HG03565 (cell line): Measurements from ENCODE around the gene AQP5.

Experiments used
- ATAC-seq: cut with Tn5 transposase; IDR thresholded peaks from one replicate; pipeline ENCODE4 v1.9.1; 2021; ENCODE audit warnings: mild to moderate bottlenecking, moderate library complexity; ENCODE audit not compliant: unreplicated experiment

The AQP5 gene

DNA sequence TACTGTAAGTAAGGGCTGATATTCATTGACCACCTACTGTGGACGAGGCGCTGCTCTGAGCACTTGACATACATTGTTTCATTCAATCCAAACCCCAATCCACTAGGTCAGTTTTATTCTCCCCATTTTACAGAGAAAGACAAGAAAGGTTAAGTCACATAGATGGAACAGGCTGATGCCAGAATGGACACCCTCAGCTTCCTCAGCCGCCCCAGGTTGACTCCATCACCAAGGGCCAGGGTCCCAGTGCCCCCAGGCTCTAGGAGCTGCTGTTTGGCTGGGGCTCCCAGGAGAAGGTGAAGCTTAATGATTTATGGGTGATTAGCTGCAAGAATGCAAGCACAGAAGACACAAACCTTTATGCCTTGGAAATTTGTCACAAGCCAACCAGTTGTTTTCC lies 11.8 kb upstream of the AQP5 start:
- no peak for ATAC-seq

DNA sequence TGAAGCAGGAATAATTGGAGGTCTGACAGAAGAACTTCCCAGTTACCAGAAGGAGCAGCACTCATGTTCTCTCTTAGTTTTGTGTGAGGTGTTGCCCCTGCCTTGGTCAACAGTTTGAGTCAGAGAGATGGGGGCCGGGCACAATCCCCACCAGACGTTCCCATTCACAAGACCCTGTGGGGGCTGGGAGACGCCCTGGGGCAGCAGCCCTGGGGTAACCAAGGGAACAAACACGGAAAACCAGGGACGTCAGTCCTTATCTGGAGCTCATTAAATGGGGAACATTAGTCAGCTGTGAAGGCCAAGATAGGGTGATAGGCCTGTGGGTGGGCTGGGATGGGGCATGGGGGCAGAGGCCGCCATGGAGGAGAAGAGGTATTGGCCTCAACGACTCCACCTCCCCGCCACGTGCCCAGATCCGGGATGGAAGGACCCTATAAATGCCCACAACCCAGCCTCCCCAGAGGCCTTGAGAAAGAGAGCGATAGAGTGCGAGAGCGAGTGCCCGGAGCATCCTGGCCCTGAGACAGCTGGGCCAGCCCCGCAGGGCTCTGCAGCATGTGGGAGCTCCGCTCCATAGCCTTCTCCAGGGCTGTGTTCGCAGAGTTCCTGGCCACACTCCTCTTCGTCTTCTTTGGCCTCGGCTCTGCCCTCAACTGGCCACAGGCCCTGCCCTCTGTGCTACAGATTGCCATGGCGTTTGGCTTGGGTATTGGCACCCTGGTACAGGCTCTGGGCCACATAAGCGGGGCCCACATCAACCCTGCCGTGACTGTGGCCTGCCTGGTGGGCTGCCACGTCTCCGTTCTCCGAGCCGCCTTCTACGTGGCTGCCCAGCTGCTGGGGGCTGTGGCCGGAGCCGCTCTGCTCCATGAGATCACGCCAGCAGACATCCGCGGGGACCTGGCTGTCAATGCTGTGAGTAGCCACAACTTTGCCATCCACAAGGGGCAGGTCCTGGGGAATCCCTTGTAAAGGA lies 11.1 kb upstream of the AQP5 start, which contains the start of gene AQP2:
AQP2 (plus strand) TSS at position 465 of the 979 bp plus-strand sequence; CDS start at position 559, 94 bp downstream.
- ATAC-seq = no peak

DNA sequence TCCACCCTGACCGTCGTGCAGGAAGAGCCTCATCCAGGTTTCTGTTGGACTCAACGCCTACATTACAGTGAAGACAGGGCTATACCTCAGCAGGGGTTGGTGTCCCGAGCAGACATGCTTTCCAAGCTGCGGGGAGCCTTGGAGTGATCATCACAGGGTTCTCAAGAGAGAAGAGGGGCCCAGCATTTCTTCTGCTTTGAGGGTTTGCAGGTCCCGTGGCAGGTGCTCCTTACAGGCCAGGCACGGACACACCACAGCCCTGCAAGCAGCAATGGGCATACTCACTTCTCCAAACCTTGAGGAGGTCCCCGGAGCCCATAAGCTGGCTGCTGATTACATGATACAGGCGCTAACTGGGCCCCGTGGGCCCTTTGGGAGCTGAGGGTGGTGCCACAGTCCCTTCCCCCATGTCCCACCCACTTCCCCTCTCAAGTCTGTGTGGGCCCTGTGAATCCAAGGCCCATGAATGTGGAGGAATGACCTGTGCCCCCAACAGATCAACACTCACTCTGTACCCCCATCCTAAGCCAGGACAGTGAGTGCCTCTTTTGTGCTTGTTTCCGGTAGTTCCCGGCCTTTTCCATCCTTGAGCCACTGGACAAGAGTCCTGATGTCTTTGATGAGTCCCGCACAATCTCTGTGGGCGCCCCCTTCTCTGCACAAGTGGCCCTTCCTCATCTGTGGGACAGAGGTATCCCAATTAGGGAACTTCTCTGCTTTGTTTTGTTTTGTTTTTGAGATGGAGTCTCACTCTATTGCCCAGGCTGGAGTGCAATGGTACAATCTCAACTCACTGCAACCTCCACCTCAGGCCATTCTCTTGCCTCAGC lies 10.0 kb upstream of the AQP5 start:
- ATAC-seq = no peak

DNA sequence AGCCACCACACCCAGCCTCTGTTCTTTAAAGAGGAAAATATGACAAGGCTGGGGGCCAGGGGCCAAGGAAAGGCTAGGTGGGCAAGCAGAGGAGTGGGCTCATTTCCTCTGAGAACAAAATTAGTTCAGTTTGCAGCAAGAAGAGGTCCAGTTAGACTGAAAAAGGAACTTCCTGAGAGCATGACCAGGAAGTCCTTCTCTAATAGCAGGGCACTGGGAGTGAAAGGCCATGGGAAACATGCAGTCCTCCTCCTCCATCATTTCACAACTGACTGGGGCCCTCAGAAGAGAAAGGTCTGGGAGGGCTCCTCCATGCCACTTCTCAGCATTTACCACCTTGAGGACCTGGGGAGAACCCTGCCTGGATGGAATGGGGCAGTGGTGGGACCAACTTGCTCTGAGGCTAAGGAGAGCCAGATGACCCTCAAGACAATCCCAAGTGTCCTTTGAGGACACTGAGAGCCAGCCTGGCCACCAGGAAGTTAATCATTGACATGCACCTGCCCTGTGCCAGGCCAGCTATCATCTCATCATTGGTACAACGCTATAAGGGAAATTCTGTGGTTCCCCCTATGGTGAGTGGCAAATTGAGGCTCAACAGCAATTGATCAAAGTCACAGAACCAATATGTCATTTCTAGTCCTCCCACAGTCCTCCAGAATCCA lies 9.1 kb upstream of the AQP5 start:
- ATAC-seq = no peak

DNA sequence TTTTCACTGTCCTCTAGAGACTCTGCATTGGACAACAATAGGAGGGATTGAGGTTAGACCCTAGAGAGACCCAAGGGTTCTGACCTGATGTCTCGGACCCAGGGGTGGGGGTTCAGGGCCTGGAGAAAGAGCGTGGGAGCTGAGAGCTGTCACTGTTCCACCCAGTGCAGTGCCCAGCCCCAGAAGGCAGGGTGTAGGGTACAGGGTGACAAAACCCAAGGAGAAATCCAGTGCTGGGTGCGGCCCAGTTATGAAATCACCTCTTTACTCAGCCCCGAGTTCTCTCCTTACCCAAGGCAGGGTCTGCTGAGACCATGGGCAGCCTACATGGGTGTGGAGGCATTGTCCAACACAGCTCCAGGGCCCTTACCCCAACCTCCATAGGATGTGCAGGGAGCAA lies 8.5 kb upstream of the AQP5 start:
- no peak for ATAC-seq

DNA sequence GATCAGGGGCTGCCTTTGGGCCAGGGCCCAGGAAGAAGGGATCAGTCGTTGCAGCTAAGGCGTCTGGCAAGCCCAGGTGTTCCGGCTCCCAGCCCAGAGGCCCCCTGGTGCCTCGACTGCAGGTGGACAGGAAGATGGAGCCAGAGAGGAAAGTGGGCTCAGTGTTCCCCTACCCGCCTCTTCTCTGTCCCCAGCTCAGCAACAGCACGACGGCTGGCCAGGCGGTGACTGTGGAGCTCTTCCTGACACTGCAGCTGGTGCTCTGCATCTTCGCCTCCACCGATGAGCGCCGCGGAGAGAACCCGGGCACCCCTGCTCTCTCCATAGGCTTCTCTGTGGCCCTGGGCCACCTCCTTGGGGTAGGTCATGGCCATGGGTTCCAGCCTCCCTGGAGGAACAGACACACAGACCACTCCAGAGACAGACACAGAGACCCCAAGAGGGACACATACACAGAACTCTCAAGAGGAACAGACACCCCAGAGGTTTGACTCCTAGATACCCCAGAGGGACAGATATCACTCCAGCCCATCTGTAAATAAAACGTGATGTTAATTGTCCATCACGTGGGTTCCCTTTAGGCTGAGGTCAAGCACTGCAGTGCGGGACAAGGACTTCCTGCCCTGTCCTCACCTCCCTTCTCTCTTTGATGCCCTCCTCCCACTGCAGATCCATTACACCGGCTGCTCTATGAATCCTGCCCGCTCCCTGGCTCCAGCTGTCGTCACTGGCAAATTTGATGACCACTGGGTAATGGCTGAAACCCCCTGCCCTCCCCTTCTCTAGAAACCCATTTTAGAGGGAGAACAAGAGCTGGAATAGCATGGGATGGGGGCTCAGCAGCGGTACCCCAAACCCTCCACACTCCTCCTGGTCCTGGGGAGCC lies 7.5 kb upstream of the AQP5 start:
- no peak for ATAC-seq

DNA sequence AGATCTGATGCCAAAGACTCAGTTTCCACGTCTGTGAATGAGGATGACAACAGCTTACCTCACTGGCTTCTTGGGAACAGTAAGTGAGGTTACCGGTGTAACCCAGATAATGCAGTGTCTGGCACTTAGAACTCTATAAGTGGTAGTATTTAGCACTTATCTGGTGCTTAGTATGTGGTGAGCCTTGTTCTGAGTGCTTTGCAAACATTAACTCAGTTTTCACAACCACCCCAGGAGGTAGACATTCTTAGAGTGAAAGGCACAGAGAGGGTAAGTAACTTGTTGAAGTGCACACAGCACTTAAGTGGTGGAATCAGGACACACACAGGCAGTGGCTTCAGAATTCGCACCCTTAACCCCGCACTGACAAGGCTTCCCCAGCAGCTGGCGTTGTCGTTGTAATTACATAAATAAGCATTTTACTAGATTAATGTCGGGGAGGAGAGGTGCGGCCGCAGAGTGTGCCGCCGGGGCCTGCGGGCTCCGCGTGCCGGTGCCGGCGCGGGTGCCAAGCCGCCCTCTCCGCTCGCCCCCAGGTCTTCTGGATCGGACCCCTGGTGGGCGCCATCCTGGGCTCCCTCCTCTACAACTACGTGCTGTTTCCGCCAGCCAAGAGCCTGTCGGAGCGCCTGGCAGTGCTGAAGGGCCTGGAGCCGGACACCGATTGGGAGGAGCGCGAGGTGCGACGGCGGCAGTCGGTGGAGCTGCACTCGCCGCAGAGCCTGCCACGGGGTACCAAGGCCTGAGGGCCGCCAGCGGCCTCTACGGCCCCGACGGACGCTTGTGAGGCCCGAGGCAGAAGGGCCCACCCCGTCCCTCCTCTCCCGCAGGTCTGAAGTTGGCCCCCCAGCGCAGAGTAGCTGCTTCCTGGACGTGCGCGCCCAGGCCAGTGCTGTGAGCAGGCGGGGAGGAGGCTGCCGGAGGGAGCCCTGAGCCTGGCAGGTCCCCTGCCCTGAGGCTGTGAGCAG lies 6.5 kb upstream of the AQP5 start:
- ATAC-seq = no peak

DNA sequence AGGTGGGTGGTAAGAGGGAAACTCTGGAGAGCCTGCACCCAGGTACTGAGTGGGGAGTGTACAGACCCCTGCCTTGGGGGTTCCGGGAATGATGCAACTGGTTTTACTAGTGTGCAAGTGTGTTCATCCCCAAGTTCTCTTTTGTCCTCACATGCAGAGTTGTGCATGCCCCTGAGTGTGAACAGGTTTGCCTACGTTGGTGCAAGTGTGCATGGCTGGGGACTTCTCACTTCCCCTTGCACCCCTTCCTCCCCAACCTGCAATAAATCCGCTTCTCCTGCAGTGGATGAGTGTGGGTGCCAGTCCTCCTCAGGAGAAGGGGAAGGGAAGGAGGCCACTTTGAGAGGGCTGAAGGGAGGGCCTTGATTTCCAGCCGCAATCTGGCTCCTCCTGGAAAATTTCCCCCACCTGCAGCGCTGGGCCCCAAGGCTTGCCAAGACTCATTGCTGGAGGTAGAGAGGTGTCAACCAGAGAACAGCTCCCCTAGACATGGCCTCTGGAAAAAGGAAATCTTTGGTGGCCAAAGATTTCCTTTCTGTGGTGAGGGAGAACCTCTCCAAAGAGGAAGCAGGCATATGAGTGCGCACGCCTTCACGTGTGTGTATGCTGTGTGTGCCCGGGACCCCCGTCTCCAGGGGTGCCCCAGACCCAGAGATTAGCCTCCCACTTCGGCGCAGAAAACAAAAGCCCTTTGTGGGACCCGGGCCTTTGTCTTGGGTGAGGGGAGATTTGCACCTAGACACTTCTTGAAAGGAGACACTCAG lies 5.6 kb upstream of the AQP5 start:
- ATAC-seq = no peak

DNA sequence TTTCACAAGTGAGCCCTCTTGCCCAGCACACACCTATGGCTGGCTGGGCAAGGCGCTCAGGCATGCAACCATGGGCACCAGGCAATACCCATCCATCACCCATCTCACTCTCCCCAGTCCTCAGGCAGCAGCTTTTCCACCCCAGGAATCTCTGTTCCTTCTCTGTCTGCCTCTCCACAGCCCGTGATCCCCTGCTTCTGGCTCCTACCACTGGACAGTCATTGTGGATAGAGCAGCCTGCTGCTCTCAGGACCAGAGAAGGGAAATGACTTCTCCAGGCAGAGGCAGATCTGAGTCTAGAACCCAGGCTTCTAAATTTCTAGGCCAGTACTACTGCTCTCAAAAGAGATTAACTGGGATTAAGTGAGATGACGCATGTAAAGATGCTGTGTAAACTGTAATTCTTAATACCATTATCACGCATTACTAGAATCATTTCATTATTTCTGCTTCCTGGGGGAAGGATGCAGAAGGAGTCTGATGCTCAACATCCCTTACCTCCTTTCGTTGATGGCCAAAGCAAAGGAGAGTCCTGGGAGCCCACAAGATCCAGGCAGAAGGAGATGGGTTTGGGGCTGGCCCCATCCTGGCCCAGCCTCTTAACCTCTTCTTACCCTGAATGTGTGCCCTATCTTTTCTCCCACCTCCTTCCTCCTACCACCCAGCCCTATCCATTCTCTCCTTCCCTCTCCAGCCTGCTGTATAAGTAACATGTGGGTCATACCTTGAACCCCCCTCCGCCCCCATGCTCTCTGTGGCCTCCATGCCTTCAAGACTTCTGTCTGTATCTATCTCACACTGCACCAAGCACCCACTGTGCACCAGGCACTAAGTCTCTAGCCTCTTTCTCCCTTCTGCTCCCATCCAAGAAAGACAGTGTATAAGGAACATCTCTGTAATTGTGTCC lies 4.8 kb upstream of the AQP5 start:
- ATAC-seq = no peak

DNA sequence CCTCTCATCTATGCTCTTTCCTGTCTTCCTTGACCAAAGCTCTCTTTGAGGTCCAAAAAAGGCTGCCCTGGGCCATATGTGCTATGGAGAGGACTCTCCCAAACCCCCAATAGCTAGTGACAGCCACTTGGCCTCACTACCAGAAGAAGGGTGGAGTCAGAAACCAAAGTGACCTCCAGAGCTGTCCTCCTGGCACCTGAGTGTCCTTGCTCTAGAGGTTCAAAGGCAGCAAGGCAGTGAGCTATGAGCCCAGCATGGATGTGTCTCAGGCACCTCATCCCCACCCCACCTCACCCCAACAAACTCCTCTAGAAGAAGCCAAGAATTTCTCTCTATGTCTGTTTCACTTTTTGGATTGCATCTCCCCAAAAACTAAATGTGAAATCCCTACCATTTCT lies 4.1 kb upstream of the AQP5 start:
- ATAC-seq = no peak

DNA sequence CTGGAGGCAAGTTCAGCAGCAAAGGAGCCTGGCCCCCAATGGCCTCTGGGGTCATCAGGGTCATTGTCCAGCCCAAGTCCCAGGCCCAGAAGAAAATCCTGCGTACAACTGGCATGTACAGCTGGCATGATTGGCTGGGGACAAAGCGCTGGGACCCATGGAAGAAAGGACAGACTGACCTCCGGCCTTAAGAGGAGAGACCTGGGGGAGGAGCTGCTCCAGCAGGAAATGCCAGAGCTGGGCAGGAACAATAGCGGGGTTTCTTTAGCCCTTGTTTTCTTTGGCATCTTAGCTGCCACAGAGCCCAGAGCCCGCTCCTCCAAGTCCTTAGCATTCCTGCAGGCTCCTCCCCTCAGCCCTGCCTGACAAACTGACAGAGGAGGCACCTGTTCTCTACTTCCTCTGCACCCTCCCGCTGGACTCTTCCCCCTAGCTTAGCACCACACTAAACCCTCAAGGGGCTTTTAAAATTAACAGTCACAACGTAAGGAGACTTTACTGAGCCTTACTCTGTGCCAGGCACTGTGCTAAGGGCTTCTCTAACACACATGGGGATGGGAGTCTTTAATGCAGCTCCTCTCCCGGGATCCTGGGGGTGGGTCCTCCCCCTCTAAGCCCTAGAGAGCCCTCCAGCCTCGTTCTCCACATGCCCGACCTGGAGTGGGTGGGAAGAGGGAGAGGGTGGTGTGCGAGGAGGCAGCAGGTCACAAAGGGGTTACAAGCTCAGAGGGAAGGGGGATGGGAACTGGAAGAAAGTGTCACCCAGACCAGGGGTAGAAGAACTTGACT lies 1.8 kb upstream of the AQP5 start:
- ATAC-seq = no peak

DNA sequence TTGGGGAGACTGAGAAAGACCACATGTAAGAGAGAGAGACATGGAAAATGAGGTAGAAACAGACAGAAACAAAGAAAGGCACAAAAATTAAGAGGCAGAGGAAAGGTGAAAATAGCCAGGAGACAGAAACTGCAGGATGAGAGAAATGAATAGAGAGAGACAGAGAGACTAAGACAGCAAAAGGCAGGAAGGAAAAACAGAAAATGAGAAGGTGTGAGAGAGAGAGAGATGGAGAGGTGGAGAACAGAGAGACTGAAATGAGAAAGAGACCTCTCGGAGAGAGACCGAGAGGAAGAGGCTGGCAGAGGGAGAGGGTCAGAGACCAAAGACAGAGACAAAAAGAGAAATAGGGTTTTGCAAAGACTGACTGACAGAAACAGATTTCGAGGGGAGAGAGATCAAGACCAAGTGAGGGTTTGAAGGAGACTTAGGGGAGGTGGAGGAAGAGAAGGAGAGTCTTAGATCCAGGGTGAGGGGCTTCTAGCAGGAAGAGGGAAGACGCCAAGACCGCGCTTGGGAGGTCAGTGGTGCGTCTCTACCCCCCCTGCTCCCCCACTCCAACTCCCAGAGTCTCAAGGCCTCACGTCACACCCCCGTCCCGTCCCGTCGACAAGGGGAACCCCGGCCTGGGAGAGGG lies 1.1 kb upstream of the AQP5 start:
- ATAC-seq = no peak

DNA sequence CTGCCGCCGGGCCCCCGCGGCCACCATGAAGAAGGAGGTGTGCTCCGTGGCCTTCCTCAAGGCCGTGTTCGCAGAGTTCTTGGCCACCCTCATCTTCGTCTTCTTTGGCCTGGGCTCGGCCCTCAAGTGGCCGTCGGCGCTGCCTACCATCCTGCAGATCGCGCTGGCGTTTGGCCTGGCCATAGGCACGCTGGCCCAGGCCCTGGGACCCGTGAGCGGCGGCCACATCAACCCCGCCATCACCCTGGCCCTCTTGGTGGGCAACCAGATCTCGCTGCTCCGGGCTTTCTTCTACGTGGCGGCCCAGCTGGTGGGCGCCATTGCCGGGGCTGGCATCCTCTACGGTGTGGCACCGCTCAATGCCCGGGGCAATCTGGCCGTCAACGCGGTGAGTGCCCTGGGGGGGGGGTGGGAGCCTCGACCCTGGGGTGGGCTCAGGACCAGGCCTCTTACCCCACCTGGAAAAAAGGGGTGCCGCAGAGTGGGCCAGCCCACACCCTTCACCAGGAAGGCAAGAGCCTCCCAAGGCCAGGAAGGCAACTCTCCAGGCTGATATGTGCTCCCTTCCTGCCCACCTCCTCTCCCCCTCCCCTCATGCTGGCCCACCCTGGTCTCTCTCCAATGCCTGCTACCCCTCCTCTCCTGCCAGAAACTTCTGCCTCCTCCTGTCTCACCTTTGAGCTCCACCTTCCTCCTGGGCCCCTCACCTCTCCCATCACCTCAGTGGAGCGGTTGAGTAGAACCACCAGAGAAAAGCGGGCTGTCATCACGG lies 507 bp downstream of the AQP5 start:
- ATAC-seq = no peak

DNA sequence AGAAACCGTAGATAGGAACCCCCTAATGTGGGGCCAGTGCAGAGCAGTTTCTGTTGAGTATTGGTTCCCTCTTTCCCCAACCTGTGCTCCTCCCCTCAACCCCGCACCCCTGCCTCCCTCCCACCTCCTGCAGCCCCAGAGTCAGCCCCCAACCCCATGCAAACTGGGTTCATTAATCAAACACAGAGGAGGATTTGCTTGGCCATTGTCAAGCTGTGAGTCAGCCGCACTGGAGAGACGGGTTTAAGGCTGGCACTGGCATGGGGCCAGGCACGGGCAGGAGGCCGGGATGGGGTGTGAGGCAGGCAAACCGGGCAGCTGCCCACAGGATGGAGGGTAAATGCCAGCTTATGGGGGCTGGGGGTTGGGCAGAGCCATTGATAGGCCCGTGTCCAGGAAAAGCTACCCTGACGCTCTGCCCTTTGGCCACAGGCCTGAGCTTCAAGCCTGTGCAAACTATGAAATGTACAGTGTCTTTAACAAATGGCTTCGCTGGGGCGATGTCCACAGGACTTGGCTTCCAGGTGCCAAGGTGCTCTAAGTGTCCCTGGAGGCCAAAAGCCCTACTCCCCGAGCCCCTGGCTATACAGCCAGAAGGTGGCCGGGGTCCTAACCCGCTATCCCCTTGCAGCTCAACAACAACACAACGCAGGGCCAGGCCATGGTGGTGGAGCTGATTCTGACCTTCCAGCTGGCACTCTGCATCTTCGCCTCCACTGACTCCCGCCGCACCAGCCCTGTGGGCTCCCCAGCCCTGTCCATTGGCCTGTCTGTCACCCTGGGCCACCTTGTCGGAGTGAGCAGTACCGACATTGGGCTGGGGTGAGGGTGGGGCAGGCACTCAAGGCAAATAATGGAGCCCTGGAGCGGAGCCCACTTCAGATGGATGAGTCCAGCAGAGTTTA lies 1.4 kb downstream of the AQP5 start:
- ATAC-seq = no peak
